Adrenal gland (tissue), 5 donors: ENCODE measurements around the gene KRTAP10-2.

ENCODE experiments used
- CTCF ChIP-seq, 6 experiments: fragments of 450-650 bp in 4 of 6; fragments of 200-600 bp in 2 of 6; sonication (generic) in 1 of 6; IDR thresholded peaks; 1 replicate in 5 of 6; 2 replicates in 1 of 6; pipeline versions ENCODE4 v1.5.1 to v1.8.0; 2016 to 2021; ENCODE audit warnings: antibody characterized with exemption in 6 of 6, mild to moderate bottlenecking in 2 of 6, moderate library complexity in 1 of 6
- POLR2A ChIP-seq, 2 donors: fragments of 450-650 bp; IDR thresholded peaks; one replicate each; pipeline ENCODE4 v1.6.1; 2017; ENCODE audit warnings: antibody characterized with exemption in 2 of 2, mild to moderate bottlenecking in 2 of 2, moderate library complexity in 1 of 2
- donor health status: DM: no; HTN: no; CAD: no.

DNA sequence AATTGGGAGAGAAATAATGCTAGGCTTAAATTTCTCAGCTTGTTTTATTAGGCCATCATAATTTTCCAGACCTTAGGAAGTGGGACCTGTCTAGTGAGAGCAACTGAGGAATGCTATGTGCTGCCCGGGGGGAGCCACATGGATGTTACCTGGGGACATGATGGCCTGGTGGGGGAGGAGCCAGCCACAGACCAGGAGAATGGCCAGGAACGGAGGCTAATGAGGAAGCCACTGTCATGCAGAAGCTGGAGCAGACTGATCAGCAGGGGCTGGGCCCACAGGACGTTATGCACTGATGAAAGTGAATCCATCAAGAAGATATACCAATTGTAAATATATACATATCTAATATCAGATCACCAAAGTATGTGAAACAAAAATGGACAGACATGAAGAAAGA lies 6.7 kb downstream of the KRTAP10-2 start:
- TF ChIP-seq CTCF (IDR thresholded peaks at IDR 0.05), result no peak
- TF ChIP-seq POLR2A (IDR thresholded peaks at IDR 0.05), result no peak
